ENCODE measurements around the gene TMEM150B.

Gene TMEM150B

GRCh38 chr19:55275851-55276719, 49.1 kb downstream of the TMEM150B start:
- no peak for DNase-seq

GRCh38 chr19:55273978-55274707, 51.0 kb downstream of the TMEM150B start:
- DNase-seq, result no peak

GRCh38 chr19:55272142-55272541, 53.0 kb downstream of the TMEM150B start:
- DNase-seq, result no peak

GRCh38 chr19:55270172-55270942, 54.8 kb downstream of the TMEM150B start:
- no peak for DNase-seq

- DNase-seq, result no peak
Observed at GRCh38 chr19:55269299-55269698, 55.8 kb downstream of the TMEM150B start.

- no peak for DNase-seq
Observed at GRCh38 chr19:55266840-55267239, 58.3 kb downstream of the TMEM150B start.

GRCh38 chr19:55266404-55266803, 58.7 kb downstream of the TMEM150B start:
- no peak for DNase-seq

GRCh38 chr19:55265723-55266386, 59.3 kb downstream of the TMEM150B start:
- no peak for DNase-seq

- DNase-seq, result no peak
Observed at GRCh38 chr19:55265173-55265572, 60.0 kb downstream of the TMEM150B start.

GRCh38 chr19:55264531-55264930, 60.6 kb downstream of the TMEM150B start:
- DNase-seq, result no peak

Measured in GDM1 (cell line).